ENCODE measurements around the gene FAM181A.

- TF ChIP-seq EZH2phosphoT487 (IDR thresholded peaks at IDR 0.05; ENCODE audit: insufficient read depth, low read depth), result no peak
- TF ChIP-seq EZH2 (IDR thresholded peaks at IDR 0.05; ENCODE audit: insufficient read depth, poor library complexity, severe bottlenecking), result no peak
Measured at GRCh38 chr14:93935213-93935612, 8.1 kb downstream of the FAM181A start.
